HEK293T (cell line): ENCODE data around the gene CBX4.

Source experiments
- ELF4 ChIP-seq: fragments of 450-650 bp; IDR thresholded peaks from 2 replicates; pipeline ENCODE4 v1.6.1; 2017; ENCODE audit warnings: antibody characterized with exemption
- HDGF ChIP-seq: fragments of 450-650 bp; IDR thresholded peaks from 2 replicates; pipeline ENCODE4 v1.6.1; 2017; ENCODE audit warnings: antibody characterized with exemption, borderline replicate concordance

DNA sequence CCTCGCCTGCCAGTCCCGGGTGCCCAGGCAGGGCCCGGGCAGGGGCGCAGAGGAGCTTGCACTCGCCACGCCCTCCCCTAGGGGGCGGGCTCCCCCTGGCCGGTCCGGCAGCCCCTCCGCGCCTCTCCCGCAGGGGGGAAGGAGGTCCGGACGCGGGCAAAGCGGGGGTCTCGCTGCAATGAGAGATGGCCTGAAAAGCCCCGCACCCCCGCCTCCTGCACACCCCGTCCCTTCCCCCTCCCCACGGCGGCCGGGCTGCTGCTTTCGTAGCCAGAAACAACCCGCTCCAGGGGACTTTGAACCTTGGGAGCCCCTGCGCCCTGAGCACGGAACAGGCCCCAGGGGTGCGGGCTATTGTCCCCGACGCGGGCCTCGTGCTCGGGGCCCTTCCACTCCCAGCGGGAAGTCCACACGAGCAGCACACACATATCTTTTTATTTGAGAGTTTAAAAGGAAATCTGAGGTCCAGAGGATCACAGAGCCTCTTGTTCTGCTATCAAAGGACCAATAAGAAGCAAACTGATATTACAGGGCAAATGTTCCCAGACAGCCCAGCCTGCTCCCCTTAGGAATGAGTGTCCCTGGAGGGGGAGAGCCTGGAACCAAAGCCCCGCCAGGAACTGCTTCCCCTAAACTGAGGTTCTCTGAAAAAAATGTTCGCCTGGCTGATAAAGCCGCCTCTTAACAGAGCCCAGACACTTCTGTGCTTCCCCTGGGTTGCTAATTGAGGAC is 5.8 kb upstream of the CBX4 start:
- TF ChIP-seq HDGF (no peak), ELF4 (no peak)
